Parathyroid adenoma (tissue), 2 donors: ENCODE measurements around the gene SGSM2.
A peak's percentile ranks its signal among the peaks of the same experiment; 100 is the strongest.

Experiments used
- H2AFZ ChIP-seq: fragments of 300-600 bp; sonication (generic); one replicate; pipeline ENCODE4 v1.7.0; 2017; ENCODE audit warnings: antibody characterized with exemption, mild to moderate bottlenecking
- H3K27ac ChIP-seq: fragments of 300-600 bp; sonication (generic); one replicate; pipeline ENCODE4 v1.7.0; 2017
- H3K27me3 ChIP-seq: fragments of 300-600 bp; sonication (generic); one replicate; pipeline ENCODE4 v1.7.0; 2017; ENCODE audit warnings: low read length; ENCODE audit not compliant: control insufficient read depth, insufficient read depth
- H3K36me3 ChIP-seq: fragments of 300-600 bp; sonication (generic); one replicate; pipeline ENCODE4 v1.7.0; 2017; ENCODE audit warnings: low read length; ENCODE audit not compliant: control insufficient read depth, insufficient read depth
- H3K4me1 ChIP-seq: fragments of 300-600 bp; sonication (generic); one replicate; pipeline ENCODE4 v1.7.0; 2017; ENCODE audit warnings: control low read depth
- H3K4me2 ChIP-seq: fragments of 300-600 bp; sonication (generic); one replicate; pipeline ENCODE4 v1.7.0; 2017; ENCODE audit warnings: low read length
- H3K4me3 ChIP-seq: fragments of 300-600 bp; sonication (generic); one replicate; pipeline ENCODE4 v1.7.0; 2017; ENCODE audit warnings: low read depth, low read length
- H3K79me2 ChIP-seq: fragments of 300-600 bp; sonication (generic); one replicate; pipeline ENCODE4 v1.7.0; 2017; ENCODE audit warnings: control low read depth
- H3K9ac ChIP-seq: fragments of 300-600 bp; sonication (generic); one replicate; pipeline ENCODE4 v1.7.0; 2017; ENCODE audit warnings: mild to moderate bottlenecking
- H3K9me3 ChIP-seq: fragments of 300-600 bp; sonication (generic); one replicate; pipeline ENCODE4 v1.7.0; 2017; ENCODE audit warnings: low read length; ENCODE audit not compliant: control insufficient read depth
- CTCF ChIP-seq: fragments of 300-600 bp; sonication (generic); IDR thresholded peaks from one replicate; pipeline ENCODE4 v1.7.0; 2017; ENCODE audit warnings: antibody characterized with exemption, mild to moderate bottlenecking
- donor health status: primary hyperparathyroidism.

The SGSM2 gene

DNA sequence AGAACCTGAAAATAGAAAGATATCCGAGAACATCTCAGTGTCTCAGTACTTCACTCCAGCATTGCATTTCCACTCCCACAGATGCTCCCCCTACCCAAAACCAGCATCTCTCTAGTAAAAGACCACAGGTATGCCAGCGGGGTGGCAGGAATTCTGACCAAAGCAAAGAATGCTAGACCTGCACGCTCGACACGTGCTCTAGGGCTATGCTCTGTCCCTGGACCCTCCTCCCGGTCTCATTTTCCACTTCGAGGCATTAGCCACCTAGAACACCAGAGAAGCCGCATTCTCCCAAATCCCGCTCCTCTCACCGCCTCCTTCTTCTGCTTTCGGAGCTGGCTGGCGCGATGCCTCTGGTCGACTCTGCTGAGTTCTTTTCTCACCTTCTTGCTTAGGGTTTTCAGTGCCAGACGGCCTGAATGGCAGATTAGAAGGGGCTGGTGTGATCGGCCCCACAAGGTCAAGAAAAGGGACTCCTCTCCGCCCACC is 1.5 kb upstream of the SGSM2 start:
- H3K9me3 ChIP-seq: no peaks in the 10 kb centered on the region
- peak overlapping the region; percentile 95 for H3K4me2 ChIP-seq
- peak overlapping the region; percentile 62 for H3K4me3 ChIP-seq
- peak overlapping the region; percentile 96 for H2AFZ ChIP-seq
- H3K36me3 ChIP-seq: no peaks in the 10 kb centered on the region
- TF ChIP-seq CTCF: no peak
- H3K27ac ChIP-seq: peak overlapping the region; percentile 90
- H3K9ac ChIP-seq: peak overlapping the region; percentile 73
- peaks cover 21% of the 10 kb centered on the region for H3K79me2 ChIP-seq
- H3K27me3 ChIP-seq: no peaks in the 10 kb centered on the region
- H3K4me1 ChIP-seq: peaks cover 5% of the 10 kb centered on the region

GRCh38 chr17:2336215-2336851 is 968 bp upstream of the SGSM2 start, which contains the start of gene TSR1:
Gene TSR1, minus strand, starts transcription at chr17:2336457. Its CDS starts 30 bp downstream, at chr17:2336427.
- Histone ChIP-seq H3K27ac (peak within 1 kb of the TSS; percentile 90), H3K9ac (peak within 1 kb of the TSS; percentile 73), H3K27me3 (no peaks in the 10 kb centered on the region), H3K4me3 (peak within 1 kb of the TSS; percentile 62), H2AFZ (peak within 1 kb of the TSS; percentile 96), H3K4me1 (peaks cover 5% of the 10 kb centered on the region), H3K36me3 (no peaks in the 10 kb centered on the region), H3K9me3 (no peaks in the 10 kb centered on the region), H3K79me2 (peaks cover 21% of the 10 kb centered on the region), H3K4me2 (peak within 1 kb of the TSS; percentile 95)
- peak; percentile 33 for TF ChIP-seq CTCF

DNA sequence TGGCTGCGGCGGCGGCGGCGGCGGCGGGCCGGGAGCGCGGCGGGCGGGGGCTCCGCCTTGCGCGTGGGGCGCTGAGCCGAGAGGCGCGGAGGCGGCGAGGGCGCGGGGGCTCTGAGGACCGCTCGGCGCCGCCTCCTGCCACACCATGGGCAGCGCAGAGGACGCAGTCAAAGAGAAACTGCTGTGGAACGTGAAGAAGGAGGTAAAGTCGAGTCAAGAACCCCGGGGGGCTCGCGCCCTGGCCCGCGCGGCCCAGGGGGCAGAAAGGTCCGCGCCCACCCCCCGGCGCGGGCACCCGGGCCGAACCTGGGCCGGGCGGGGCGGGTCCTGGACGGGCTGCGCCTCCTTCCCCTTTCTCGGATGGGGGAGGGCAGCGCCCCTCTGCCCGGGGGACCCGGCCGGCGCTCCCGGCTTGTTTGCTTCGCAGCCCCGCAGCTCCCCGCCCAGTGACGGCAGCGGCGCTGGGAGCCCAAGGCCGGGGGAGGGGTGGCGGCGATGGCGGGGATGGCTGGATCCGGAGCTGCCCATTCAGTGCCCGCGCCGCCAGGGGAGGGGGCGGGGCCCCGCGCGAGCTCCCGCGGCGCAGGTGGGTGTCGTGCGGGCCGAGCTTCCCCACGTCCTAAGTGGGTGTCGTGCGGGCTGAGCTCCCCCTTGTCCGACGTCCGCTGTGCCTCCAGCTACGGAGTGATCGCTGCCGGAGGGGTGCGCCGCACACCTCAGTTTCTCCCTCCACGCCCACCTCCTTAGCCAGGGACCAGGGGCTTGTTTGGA is 428 bp downstream of the SGSM2 start:
- TF ChIP-seq CTCF: no peak
- Histone ChIP-seq H3K79me2 (peaks cover 18% of the 10 kb centered on the region), H2AFZ (peak overlapping the region; percentile 84), H3K4me1 (peaks cover 5% of the 10 kb centered on the region), H3K27me3 (no peaks in the 10 kb centered on the region), H3K4me2 (peak overlapping the region; percentile 95), H3K27ac (peak overlapping the region; percentile 57), H3K9me3 (no peaks in the 10 kb centered on the region), H3K9ac (no peak overlapping the region), H3K36me3 (no peaks in the 10 kb centered on the region), H3K4me3 (peak overlapping the region; percentile 52)

- TF ChIP-seq CTCF: no peak
- H3K4me2 ChIP-seq: peak overlapping the region; percentile 92
- H2AFZ ChIP-seq: peak overlapping the region; percentile 84
- H3K9ac ChIP-seq: no peak overlapping the region
- H3K9me3 ChIP-seq: no peaks in the 10 kb centered on the region
- H3K27me3 ChIP-seq: no peaks in the 10 kb centered on the region
- peaks cover 18% of the 10 kb centered on the region for H3K79me2 ChIP-seq
- H3K4me1 ChIP-seq: peaks cover 5% of the 10 kb centered on the region
- no peaks in the 10 kb centered on the region for H3K36me3 ChIP-seq
- H3K4me3 ChIP-seq: peak overlapping the region; percentile 52
- peak overlapping the region; percentile 57 for H3K27ac ChIP-seq
Observed at GRCh38 chr17:2338315-2338657, 985 bp downstream of the SGSM2 start.
